Fibroblast of gingiva (primary cell): ENCODE measurements around the gene VPS8.

ENCODE experiments used
- DNase-seq: peaks from one replicate; pipeline ENCODE4 v3.0.0-alpha.2; 2011; ENCODE audit warnings: low read depth

VPS8 gene

DNA sequence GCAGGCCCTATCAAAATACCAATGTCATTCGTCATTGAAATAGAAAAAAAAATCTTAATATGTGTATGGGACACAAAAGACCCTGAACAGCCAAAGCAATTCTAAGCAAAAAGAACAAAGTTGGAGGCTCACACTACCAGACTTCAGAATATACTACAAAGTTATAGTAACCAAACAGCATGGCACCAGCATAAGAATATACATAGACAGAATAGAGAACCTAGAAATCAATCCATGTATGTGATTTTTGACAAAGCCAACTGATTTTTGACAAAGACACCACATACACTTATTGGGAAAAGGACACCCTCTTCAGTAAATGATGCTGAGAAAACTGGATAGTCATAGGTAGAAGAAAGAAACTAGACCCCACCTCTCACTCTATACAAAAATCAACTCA is 245.9 kb downstream of the VPS8 start:
- no peak for DNase-seq

DNA sequence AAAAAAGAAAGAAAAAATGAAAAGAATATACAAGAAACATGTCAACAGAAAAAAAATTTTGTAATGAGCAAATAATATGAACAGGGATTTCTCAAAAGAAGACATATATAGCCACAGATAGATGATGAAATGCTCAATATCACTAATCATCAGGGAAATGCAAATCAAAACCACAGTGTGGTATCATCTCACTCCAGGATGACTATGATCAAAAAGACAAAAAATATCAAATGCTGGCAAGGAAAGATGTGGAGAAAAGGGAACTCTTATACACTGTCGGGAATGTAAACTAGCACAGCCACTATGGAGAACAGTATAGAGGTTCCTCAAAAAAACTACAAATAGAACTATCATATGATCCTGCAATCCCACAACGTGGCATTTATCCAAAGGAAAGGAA is 246.8 kb downstream of the VPS8 start:
- DNase-seq = no peak

DNA sequence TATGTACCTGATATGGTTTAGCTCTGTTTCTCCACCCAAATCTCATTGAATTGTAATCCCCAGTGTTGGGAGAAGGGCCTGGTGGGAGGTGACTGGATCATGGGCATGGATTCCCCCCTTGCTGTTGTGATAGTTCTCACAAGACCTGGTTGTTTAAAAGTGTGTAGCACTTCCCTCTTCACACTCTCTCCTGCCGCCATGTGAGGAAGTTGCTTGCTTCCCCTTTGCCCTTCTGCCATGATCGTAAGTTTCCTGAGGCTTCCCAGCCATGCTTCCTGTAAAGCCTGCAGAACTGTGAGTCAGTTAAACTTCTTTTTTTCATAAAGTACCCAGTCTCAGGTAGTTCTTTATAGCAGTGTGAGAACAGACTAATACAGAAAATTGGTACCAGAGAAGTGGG is 247.8 kb downstream of the VPS8 start:
- no peak for DNase-seq

DNA sequence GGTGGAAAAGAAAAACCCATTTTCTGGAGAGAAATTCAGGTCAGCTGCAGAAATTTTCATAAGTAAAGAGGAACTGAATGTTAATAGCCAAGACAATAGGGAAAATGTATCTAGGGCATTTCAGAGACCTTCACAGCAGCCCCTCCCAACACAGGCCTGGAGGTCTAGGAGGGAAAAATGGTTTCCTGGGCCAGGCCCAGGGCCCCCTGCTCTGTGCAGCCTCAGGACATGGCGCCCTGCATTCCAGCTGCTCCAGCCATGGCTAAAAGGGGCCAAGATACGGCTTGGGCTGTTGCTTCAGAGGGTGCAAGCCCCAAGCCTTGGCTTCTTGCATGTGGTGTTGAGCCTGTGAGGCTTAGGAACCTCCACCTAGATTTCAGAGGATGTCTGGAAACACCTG is 248.7 kb downstream of the VPS8 start:
- DNase-seq = no peak

DNA sequence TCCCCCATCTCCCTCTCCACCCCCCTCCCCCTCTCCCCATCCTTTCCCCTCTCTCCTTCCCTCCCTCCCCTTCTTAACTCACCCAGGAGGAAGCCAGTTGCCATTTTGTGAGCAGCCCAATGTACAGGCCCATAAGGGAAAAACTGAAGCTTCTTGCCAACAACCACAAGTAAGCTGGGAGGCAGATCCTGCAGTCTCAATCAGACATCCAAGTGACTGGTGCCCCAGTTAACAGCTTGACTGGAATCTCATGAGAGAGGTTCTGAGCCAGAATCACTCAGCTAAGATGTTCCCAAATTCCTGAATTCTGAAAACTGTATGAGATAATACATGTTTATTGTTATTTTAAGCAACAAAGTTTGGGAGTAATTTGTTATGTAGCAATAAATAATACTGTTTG is 250.2 kb downstream of the VPS8 start:
- peak; percentile 12 for DNase-seq

DNA sequence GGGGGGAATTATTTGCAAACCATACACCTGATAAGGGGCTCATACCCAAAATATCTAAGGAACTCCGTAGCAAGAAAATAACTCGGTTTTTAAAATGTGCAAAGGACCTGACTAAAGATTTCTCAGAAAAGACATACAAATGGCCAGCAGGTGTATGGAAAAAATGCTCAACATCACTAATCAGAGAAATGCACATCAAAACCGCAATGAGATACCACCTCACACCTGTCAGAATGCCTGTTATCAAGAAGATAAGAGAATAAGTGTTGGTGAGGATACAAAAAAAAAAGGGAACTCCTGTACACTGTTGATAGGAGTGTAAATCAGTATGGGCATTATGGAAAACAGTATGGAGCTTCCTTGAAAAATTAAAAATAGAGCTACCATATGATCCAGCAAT is 251.5 kb downstream of the VPS8 start:
- no peak for DNase-seq

DNA sequence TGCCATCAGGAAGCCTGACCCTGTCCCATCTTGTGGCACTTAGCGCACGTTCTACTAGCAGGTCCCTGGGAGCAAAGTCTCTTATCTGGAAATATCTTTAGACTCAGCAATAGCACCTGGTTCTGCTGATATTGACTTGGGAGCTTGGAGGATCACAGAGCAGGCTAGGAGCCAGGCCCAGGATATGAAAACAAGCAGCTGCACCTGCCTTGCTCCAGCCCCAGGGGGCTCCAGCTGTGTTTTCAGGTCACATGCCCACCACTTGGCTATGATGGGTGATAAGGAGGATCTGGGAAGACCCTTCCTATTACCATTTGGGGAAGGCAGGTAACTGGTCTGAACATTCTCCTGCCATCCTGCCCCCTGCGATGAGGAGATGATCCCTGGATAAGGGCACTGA is 253.1 kb downstream of the VPS8 start:
- DNase-seq = no peak

DNA sequence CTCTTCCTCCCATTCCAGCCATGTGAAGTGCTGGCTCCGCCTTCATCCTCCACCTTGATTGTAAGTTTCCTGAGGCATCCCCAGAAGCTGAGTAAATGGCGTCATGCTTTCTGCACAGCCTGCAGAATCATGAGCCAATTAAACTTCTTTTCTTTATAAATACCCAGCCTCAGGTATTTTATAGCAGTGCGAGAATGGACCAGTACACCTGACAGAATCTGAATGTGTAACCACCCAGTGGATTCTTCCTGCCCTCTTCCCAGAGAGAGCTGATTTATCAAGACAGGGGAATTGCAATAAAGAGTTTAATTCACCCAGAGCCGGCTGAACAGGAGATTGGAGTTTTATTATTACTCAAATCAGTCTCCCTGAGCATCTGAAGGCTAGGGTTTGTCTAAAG is 254.3 kb downstream of the VPS8 start:
- DNase-seq = no peak

DNA sequence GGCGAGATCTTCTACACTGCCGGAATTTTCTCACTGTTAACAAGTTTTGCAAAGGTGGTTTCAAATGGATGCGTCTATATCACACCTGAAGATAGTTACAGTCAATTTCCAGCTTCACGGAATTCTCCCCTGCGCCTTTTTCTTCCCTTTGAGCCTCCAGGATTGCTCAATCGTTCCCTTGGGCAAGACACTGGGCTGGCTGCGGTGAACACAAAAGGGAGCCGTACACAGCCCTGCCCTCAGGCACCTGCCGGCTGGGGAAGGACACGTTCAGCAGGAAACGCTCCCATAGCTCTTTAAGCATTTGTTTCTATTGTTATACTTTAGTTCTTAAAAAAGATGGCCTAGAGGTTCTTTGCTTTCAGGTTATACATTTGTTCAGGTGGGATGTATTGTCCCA is 255.2 kb downstream of the VPS8 start:
- no peak for DNase-seq

DNA sequence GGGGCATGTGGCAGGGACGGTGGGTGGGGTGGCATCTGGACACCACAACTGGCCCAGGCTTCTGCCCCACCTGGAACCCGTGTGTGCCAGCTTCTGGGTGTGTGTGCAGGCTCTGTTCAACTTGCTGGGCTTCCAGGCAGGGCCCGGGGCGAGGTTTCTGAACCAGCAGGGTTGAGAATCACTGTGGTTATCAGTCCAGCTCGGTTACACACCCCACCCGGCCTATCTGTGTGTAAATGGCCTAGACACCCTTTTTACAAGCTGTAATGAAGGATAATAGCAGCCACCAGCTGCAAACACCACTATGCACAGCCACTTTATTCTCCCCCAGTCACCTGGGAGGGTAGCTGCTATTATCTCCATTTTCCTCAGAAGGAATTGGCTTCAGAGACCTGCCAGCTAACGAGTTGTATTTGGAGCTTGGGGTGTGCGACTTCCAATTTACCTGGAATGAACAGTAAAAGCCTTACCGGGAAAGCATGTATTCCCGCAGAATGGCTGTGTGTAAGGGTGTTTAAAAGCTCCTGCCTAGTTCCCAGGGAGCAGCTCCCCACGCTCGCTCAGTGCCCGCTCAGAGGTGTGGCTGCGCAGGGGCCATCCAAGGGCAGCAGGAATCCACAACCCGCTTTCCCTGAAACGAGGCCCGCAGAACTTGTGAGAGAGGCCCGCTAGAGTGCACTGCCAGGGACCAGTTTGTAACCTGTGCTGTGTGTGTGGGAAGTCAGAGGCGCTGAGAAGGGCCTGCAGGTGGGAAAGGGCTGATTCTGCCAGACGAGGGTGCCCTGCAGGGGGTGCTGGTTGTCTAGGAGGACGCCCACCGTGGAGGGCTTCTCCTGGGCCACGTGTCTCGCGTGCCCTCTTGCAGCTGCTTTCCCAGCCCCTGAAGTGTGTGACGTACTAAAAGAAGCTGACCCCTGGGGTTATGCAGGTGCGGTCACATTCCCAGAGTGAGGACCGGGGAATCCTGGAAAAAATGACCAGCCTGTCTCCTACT is 257.4 kb downstream of the VPS8 start:
- no peak for DNase-seq

DNA sequence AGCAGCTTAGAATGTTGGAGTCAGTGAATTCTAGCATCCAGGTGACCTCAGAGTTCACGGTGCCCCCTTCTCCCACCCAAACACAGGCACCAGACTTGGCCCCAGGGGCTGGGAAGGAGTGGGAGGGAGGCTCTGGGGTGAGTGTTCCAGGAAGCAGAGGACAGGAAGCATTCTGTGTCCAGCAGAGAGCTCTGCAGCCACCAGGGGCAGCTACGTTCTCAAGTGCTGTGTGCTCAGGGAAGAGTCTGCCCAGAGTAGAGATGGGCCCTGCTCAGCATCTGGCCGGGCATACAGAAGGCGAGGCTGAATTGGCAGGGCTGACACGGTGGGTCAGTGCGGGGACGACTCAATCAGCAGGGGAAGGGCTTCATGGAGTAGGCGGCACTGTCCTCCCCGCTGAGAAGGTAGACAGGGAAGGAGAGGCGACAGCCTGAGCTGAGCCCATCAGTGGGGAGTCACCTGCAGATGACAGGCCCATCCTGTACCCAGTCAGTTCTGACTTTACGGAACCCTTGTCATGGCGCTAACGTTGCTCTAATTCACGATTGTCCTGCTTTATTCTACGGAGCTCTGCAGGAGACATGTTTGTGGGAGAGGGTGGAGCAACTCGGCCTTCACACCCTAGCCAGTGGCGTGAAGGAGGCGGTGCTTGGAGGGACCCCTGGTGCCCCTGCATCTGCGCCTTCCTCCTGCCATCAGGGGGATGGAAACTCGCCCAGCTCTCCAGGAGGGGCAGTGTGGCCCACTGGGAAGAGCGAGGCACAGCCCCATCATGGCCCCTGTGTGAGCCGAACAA is 258.7 kb downstream of the VPS8 start:
- no peak for DNase-seq

DNA sequence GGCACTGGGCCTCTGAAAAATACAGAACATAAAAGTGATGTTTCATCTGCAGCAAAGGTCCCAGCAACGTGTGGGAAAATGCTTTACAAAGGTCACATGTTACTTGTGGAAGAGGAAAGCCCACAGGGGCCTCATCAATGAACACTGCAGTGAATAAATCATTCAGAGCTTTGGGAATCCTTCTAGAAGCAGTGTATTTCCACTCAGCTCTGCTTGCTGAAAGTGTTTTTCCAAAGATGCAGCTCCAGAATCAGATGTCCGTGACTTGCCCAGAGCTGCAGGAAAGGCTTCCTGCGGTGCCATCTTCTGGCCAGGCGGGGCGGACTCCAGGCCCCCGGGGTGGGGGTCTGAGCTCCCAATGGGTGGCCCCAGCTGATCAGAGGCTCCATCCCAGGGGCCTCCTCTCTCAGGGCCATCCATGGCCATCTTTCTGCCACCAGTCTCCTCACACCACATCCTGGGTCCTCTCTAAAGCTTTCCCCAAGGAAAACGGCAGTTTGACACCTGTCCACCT is 259.4 kb downstream of the VPS8 start:
- DNase-seq = no peak

DNA sequence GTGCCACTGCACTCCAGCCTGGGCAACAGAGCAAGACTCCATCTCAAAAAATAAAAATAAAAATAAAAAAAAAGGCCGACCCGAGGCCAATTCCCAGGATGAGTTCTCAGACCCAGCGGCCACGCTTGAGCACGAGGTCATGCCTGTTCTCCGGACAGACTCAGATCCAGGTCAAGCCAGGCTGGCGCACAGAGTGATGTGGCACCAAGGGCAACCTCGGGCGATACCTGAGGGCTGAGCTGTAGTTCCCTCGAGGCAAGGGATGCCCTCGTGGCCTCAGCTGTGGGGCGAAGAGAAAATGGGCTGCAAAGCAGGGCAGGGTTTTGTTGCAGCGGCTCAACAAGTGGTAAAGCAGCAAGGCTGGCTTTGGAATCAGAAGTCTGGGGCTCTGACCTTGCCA is 263.6 kb downstream of the VPS8 start:
- DNase-seq = no peak

DNA sequence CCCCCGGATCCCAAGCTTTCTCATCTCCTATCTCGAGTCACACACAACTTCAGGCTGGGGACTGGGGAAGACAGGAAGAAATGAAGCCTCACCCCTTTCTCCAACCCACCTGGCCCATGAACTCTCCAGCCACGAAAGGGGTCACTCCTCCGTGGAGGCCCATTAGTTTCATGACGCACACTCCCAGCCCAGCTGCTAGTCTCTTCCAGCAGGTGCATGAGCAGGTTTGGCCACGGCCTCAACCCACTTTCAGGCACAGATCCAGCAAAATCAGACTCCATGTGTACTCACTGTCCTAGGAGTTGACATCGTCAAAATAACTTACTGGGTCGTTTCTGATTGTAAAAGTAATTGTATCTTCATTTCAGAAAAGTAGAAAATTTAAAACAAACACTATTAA is 264.3 kb downstream of the VPS8 start:
- no peak for DNase-seq

DNA sequence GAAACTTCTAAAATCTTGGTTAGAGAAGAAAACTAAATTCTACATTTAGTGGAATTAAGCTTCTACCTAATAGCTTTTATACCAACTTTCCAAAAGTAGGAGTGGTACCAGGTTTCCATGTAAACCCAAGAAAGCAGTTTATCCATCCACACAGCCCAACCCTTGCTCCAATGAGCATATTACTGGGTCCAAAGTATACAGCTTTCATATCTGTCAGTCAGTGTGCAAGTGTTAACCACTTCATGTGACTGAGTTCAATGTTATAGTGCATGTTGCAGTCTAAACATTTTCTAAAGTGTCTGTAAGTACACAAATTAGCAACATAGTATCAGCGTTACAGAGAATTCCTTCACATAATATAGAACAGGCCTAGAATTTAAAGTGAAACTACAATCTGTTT is 267.7 kb downstream of the VPS8 start:
- no peak for DNase-seq

DNA sequence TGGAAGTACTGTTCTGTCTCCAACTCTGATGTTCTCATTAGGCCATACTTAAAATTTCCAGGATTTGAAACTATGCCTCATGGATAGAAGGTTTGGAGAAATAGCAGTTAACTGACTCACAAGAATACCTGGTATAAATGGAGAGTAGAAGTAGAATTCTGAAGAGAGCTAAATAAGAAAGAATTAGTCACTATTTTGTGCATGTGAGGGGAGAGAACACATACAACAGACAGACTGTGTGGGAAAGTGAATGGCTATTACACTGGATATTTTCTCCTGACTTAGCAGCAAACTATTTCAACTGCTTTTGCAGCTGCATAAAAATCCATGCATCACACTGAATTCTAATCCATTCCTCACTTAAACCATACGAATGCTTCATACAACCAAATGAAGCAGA is 269.6 kb downstream of the VPS8 start:
- no peak for DNase-seq

DNA sequence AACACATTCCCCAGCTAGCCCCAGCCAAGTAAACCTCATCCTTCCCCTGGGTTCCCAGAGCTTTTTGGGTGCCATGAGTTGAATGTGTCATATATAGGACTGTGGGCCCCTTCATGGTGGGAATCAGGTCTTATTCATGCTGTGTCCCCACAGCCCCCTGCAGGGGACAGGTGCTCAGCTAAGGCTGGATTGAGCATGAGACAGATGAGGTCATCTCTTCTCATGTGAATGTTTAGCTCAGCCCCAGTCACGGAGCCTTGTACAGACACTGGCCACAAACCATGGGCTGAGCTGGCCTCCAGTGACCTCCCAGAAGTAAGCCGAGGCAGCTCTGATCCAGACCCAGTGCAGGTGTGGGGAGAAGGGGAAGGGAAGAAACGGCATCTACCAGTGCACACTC is 270.2 kb downstream of the VPS8 start:
- no peak for DNase-seq

DNA sequence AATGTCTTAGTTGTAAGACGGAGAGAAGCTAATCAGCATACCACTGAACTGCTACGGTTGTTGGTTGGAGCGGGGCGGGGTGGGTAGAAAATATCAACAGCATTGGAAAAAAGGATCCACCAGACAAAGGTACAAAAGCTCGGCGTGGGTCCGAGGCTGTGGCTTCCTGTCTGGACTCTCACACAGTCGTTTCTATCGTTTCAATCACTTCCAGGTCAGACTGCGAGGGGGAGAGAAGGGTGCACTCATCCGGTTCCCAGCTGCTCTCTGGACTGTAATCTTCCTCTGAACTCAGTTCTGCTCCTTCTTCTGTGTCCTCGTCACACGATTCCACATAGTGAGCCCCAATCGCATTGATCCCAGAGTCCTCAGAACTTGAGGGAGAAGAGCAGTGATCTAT is 270.9 kb downstream of the VPS8 start:
- DNase-seq = no peak

DNA sequence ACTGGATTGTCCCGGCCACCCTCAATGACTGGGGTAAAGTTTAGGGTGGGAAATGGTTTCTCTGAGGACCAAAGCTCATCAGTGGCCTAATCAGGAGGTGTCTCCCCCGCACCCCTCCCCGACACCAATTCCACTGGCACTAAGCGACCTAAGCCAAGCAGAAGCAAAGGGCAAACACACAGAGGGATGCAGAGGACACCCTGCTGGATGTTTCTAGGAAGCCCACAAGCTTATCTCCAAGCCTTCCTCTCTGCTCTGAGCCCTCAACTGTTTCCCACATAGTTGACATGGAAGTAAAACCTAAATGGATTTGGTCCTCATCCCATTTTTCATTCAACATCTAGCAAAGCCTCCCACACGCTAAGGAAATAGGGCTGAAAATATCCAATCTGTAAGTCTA is 272.4 kb downstream of the VPS8 start:
- DNase-seq = no peak

DNA sequence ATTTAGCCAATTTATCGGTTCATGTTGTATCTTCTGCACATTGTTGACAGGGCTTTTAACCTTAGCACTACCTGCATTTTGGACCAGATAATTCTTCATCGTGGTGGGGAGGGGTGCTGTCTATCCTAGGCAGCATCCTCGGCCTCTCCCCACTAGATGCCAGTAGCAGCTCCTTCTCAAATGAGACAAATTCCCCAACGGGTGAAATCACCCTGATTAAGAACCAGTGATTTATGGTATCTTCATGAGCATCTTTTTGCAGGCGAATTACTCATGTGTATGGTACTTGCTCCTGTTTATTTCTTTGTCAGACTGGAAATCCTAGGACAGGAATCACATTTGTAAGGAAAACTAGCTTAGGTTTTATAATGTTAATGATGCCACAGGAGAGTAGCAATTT is 272.9 kb downstream of the VPS8 start:
- DNase-seq = no peak

DNA sequence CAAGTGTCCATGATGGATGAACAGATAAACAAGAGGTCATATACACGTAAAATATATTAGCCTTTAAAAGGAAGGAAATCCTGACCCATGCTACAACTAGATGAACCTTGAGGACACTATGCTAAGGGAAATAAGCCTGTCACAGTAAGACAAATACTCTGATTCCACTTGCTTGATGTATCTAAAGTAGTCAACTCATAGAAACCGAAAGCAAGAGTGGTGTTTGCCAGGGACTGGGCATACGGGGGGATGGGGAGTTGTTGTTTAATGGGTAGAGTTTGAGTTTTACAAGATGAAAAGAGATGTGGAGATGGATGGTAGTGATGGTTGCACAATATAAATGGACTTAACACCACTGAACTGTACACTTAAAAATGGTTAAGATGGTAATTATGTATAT is 275.5 kb downstream of the VPS8 start:
- no peak for DNase-seq

DNA sequence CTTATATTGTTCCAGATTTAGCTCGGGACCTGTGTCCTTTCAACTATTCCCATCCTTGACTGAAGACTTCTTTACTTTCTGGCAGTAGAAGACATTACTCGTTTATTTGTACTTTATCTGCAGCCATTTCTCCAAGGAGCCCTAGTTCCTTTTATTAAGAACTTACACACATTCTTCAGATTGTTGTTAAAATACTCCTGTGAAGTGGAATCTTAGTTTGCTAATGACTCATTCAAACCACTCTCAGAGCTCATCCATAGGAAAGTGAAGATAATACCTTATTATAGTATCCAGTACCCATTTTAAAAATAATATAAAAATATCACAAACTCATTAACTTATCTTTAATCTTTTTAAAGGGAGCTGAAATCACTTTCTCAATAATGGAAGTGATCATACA is 277.4 kb downstream of the VPS8 start:
- DNase-seq = no peak

DNA sequence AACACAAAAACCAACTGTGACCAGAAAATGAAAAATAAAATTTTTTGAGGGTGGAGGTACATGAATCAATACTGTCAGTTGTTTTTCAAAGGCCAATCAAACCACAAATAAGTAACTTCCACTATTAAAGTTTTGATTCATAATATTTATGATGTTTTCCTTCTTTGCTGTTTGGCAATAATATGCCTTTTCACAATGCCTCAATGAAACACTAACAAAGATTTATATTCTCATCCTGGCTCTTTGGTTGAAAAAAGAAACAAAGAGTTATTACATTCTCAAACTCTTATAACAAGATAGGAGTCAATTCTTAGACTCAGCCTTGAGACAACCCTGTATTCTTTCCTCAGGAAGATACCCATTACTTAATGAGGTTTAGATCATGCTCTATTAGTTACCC is 277.8 kb downstream of the VPS8 start:
- no peak for DNase-seq
